Activated T-cell treated with anti-CD3 and anti-CD28 coated beads, Interleukin-2, amount 50 U/mL, for 1 hour (primary cell): Measurements from ENCODE around the gene C20orf144.

Experiments used
- DNase-seq: peaks from one replicate; pipeline ENCODE4 v3.0.0-alpha.2; 2020

C20orf144 gene

GRCh38 chr20:33666293-33667244 is 4.4 kb downstream of the C20orf144 start, which contains the start of gene ACTL10:
TSS of gene ACTL10 (plus strand) at chr20:33666943. CDS start at chr20:33667498, 555 bp downstream.
- peak; percentile 82 for DNase-seq

- DNase-seq = peak; percentile 65
Observed at GRCh38 chr20:33667245-33667675, 5.1 kb downstream of the C20orf144 start.

GRCh38 chr20:33667676-33668465 is 5.7 kb downstream of the C20orf144 start:
- peak; percentile 86 for DNase-seq

- no peak for DNase-seq
Observed at GRCh38 chr20:33668466-33669155, 6.5 kb downstream of the C20orf144 start.

- no peak for DNase-seq
Observed at GRCh38 chr20:33669224-33669623, 7.1 kb downstream of the C20orf144 start.

- no peak for DNase-seq
Observed at GRCh38 chr20:33669873-33670640, 7.9 kb downstream of the C20orf144 start.

GRCh38 chr20:33670715-33671499 is 8.8 kb downstream of the C20orf144 start:
- no peak for DNase-seq

GRCh38 chr20:33671573-33672288 is 9.6 kb downstream of the C20orf144 start:
- DNase-seq = no peak

GRCh38 chr20:33672426-33673113 is 10.4 kb downstream of the C20orf144 start:
- no peak for DNase-seq

GRCh38 chr20:33673114-33673409 is 10.9 kb downstream of the C20orf144 start:
- DNase-seq = no peak

GRCh38 chr20:33673410-33674293 is 11.5 kb downstream of the C20orf144 start:
- DNase-seq = no peak

- DNase-seq = peak; percentile 71
Observed at GRCh38 chr20:33674294-33675135, 12.4 kb downstream of the C20orf144 start, which contains the start of gene NECAB3. TSS of gene NECAB3 (minus strand) at chr20:33674428. CDS start at chr20:33674352, 76 bp downstream.

GRCh38 chr20:33675136-33675959 is 13.2 kb downstream of the C20orf144 start:
- DNase-seq = no peak

- DNase-seq = no peak
Observed at GRCh38 chr20:33676121-33676520, 14.0 kb downstream of the C20orf144 start.

GRCh38 chr20:33676652-33677645 is 14.8 kb downstream of the C20orf144 start:
- no peak for DNase-seq
